ENCODE measurements around the gene RYR1.

- TF ChIP-seq, protein P1, sequence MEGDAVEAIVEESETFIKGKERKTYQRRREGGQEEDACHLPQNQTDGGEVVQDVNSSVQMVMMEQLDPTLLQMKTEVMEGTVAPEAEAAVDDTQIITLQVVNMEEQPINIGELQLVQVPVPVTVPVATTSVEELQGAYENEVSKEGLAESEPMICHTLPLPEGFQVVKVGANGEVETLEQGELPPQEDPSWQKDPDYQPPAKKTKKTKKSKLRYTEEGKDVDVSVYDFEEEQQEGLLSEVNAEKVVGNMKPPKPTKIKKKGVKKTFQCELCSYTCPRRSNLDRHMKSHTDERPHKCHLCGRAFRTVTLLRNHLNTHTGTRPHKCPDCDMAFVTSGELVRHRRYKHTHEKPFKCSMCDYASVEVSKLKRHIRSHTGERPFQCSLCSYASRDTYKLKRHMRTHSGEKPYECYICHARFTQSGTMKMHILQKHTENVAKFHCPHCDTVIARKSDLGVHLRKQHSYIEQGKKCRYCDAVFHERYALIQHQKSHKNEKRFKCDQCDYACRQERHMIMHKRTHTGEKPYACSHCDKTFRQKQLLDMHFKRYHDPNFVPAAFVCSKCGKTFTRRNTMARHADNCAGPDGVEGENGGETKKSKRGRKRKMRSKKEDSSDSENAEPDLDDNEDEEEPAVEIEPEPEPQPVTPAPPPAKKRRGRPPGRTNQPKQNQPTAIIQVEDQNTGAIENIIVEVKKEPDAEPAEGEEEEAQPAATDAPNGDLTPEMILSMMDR (IDR thresholded peaks at IDR 0.05) = no peak
- TF ChIP-seq POLR2A (IDR thresholded peaks at IDR 0.05) = no peak
Observed at GRCh38 chr19:38616265-38616664, 182.8 kb downstream of the RYR1 start.

All from right lobe of liver (tissue), 4 donors.